AG04450 (cell line): Measurements from ENCODE around the gene PAK5. TPM values are rescaled to one million over a fixed set of nuclear protein-coding genes. Genes with fewer than 3 reads are reported as not detected.

ENCODE experiments used
- CTCF ChIA-PET: fragments of 300-600, 350-600 bp; formaldehyde crosslinking; extraction: SDS; loops from one replicate; lab custom pipeline; 2022; ENCODE audit warnings: antibody characterized with exemption, inconsistent platforms; lab: Charles Lee
- POLR2A ChIA-PET: fragments of 350-600 bp; formaldehyde crosslinking; extraction: SDS; loops from one replicate; lab custom pipeline; 2021; ENCODE audit warnings: antibody characterized with exemption, inconsistent platforms; lab: Yijun Ruan, JAX
- DNase-seq: peaks from one replicate; pipeline ENCODE4 v3.0.0-alpha.2; 2011; ENCODE audit warnings: low read depth, low spot score
- H3K27ac ChIP-seq: one replicate; pipeline ENCODE4 v1.5.1; 2012; ENCODE audit warnings: low read depth, low read length, control low read depth
- H3K27me3 ChIP-seq: one replicate; pipeline ENCODE4 v1.6.0; 2012; ENCODE audit warnings: low read length; ENCODE audit not compliant: control insufficient read depth, insufficient read depth
- H3K4me3 ChIP-seq: 2 replicates; pipeline ENCODE4 v1.5.1; 2011; ENCODE audit warnings: mild to moderate bottlenecking, low read depth, low read length, control low read depth
- H3K9me3 ChIP-seq: 2 replicates; pipeline ENCODE4 v1.5.1; 2012; ENCODE audit warnings: low read length; ENCODE audit not compliant: control insufficient read depth, insufficient read depth
- CTCF ChIP-seq: IDR thresholded peaks from 2 replicates; pipeline ENCODE4 v1.5.1; 2011; ENCODE audit warnings: low read depth, low read length, control low read depth, inconsistent platforms
- polyA plus RNA-seq: library from polyadenylated mRNA; depleted of rRNA; stranded (reverse); fragments of >200 nt; gene quantifications from 2 replicates; pipeline ENCODE4 v1.2.3, GENCODE V29; 2011

Gene PAK5
- polyA plus RNA-seq, 1 experiment = not detected

GRCh38 chr20:9672981-9673380 lies 165.9 kb downstream of the PAK5 start:
- ChIA-PET CTCF (no interaction called here), POLR2A (no interaction called here)
- Histone ChIP-seq H3K4me3 (no peak overlapping the region), H3K9me3 (no peaks in the 10 kb centered on the region), H3K27ac (no peak overlapping the region), H3K27me3 (no peaks in the 10 kb centered on the region)
- no peak for DNase-seq
- no peak for TF ChIP-seq CTCF

DNA sequence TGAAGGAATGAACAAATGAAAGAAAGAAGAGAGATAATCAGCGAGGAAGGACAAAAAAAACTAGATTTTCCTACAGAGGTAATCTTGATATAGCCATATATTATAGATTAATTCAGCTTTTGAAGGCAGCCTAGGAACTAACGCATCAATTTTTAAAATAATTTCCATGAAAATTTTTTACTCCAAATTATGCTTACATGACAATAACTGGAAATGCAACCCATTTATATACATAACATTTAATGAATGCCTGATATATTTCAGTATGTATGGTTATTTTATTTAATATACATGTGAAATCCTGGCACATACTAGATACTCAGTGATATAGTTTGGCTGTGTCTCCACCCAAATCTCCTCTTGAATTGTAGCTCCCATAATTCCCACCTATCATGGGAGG lies 166.8 kb downstream of the PAK5 start:
- no peak for DNase-seq
- TF ChIP-seq CTCF = no peak
- H3K27ac ChIP-seq = no peak overlapping the region
- POLR2A ChIA-PET = no interaction called here
- no peaks in the 10 kb centered on the region for H3K27me3 ChIP-seq
- CTCF ChIA-PET = no interaction called here
- no peak overlapping the region for H3K4me3 ChIP-seq
- H3K9me3 ChIP-seq = no peaks in the 10 kb centered on the region

- Histone ChIP-seq H3K4me3 (no peak overlapping the region), H3K9me3 (no peaks in the 10 kb centered on the region), H3K27me3 (no peaks in the 10 kb centered on the region), H3K27ac (no peak overlapping the region)
- CTCF ChIA-PET = interaction anchor here (1.4 kb wide), 1 partner anchor 244 kb away, joined by 4 read pairs; no protein-coding TSS in a partner anchor
- no peak for DNase-seq
- POLR2A ChIA-PET = interaction anchor here (0.6 kb wide), 1 partner anchor 174 kb away, joined by 5 read pairs; no protein-coding TSS in a partner anchor
- no peak for TF ChIP-seq CTCF
These were observed 170.5 kb downstream of the PAK5 start for GRCh38 chr20:9668381-9668780.

DNA sequence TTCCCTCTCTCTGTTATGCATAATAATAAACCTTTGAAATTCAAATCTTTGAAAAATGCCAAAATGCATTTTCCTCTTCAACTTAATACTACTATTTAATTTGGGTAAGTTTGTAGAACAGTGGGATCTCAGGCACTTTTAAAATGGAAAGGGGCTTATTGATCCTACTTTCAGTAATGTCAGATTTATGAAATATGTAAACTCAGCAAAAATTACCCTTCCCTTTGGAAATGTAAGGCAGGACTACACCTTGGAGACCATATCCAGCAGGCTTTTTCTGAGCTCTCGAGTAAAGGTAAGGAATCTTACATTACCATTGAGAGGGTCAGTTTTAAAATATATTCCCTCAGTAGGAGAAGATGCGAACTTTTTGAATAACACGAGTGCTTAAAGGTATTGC lies 175.5 kb downstream of the PAK5 start:
- H3K4me3 ChIP-seq = no peak overlapping the region
- no peak for DNase-seq
- H3K9me3 ChIP-seq = no peaks in the 10 kb centered on the region
- ChIA-PET CTCF (interaction anchor here (1.3 to 1.8 kb wide), 2 partner anchors 46 to 249 kb away, joined by 3 to 5 read pairs; no protein-coding TSS in a partner anchor), POLR2A (no interaction called here)
- no peak overlapping the region for H3K27ac ChIP-seq
- no peaks in the 10 kb centered on the region for H3K27me3 ChIP-seq
- TF ChIP-seq CTCF = no peak

GRCh38 chr20:9660236-9660868 lies 178.5 kb downstream of the PAK5 start:
- CTCF ChIA-PET = no interaction called here
- no peak for TF ChIP-seq CTCF
- H3K27me3 ChIP-seq = no peaks in the 10 kb centered on the region
- no peak overlapping the region for H3K27ac ChIP-seq
- H3K9me3 ChIP-seq = no peaks in the 10 kb centered on the region
- no peak overlapping the region for H3K4me3 ChIP-seq
- DNase-seq = no peak
- POLR2A ChIA-PET = no interaction called here
